ENCODE data around the gene IL22RA2. TPM values are rescaled to one million over a fixed set of nuclear protein-coding genes. Genes with fewer than 3 reads are reported as not detected.
A peak's percentile ranks its signal among the peaks of the same experiment; 100 is the strongest.

The IL22RA2 gene
- polyA plus RNA-seq, 1 donor (not counting 4 experiments of a cell fraction or from before 2014, with no cell fraction given): 0.03 TPM

DNA sequence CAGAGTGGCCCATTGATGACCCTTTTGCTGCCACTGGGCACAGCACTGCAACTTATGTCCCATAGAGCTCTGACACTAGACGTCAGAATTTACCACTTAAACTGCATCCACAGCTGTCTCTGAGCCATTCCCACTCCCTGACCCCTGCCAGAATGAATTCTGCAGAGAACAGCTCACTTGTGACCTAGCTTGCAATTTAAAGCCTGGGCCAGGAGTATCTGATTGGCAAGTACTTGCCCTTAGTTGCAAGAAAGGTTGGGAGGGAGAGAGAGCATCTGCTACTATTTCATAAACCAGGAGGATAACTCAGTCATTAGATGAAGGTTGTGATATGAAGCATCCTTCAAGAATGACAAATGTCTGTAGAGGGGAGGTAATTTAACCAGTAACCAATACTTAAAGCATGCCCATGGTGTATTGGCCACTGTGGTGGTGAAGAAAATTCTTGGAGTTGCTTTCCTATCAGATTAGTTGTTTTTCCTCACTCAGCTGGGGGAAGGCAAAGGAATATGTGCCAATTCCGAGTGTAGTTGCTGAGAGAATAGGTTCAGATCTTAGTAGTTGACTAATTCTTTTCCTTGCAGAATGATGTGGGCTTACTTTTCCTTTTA lies 46.5 kb downstream of the IL22RA2 start:
- Histone ChIP-seq H3K4me1 (ENCODE audit: control insufficient read depth, extremely low read depth, insufficient read depth, low read length) (no peaks in the 10 kb centered on the region), H3K36me3 (ENCODE audit: control insufficient read depth in 2 of 2, extremely low read depth in 1 of 2, insufficient read depth in 2 of 2, low read length in 2 of 2) (no peaks in the 10 kb centered on the region), H3K79me2 (ENCODE audit: control insufficient read depth, insufficient read depth, low read length) (no peaks in the 10 kb centered on the region), H4K20me1 (ENCODE audit: control insufficient read depth, extremely low read depth, insufficient read depth, low read length) (no peaks in the 10 kb centered on the region), H2AFZ (ENCODE audit: control insufficient read depth, low read length) (no peak overlapping the region), H3K4me3 (ENCODE audit: control insufficient read depth in 2 of 3, extremely low read depth in 1 of 3, insufficient read depth in 2 of 3, low read depth in 1 of 3, low read length in 3 of 3) (no peak overlapping the region), H3K27ac (ENCODE audit: control insufficient read depth, insufficient read depth, low read length) (no peak overlapping the region), H3K4me2 (ENCODE audit: control insufficient read depth, extremely low read depth, insufficient read depth, low read depth, low read length) (no peak overlapping the region), H3K27me3 (ENCODE audit: control insufficient read depth, extremely low read depth, insufficient read depth, low read length) (peaks cover 4% of the 10 kb centered on the region), H3K9me3 (ENCODE audit: control insufficient read depth, low read depth, low read length) (no peaks in the 10 kb centered on the region), H3K9ac (ENCODE audit: control insufficient read depth, extremely low read depth, insufficient read depth, low read length) (no peak overlapping the region), H3K9me1 (ENCODE audit: control insufficient read depth, extremely low read depth, insufficient read depth, low read length) (no peaks in the 10 kb centered on the region)
- TF ChIP-seq CTCF (optimal IDR thresholded peaks at IDR 0.05 in 1 of 3, IDR thresholded peaks at IDR 0.05 in 1 of 3, conservative IDR thresholded peaks at IDR 0.05 in 1 of 3; ENCODE audit: extremely low read depth in 1 of 3, insufficient read depth in 2 of 3, low read length in 3 of 3) (no peak), EZH2 (IDR thresholded peaks at IDR 0.05; ENCODE audit: low read length) (no peak)
- DNase-seq (ENCODE audit: low read depth, low spot score) (no peak), FAIRE-seq (peak; percentile 17)
- dilution Hi-C loops (cut with MboI; ENCODE audit: extremely low pct_ligation_motif_present, low sequenced_read_pairs): no loop called here

DNA sequence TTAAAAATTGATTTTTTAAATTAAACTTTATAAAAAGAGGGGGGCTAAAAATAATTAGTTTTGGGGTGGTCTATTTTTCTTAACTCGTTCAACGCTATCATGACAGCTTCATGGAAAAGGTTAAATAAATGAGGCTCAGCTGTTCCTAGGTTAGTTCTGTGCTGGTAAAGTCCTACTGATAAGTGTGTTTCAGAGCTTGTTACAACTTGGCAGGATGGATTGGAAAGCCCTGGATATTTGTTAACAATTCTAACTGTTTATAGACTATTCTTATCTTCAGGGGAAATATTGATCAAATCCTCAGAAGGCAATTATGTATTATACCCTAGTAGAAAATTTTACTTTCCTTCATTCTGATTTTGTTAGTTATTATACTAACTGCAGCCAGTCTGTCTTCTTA lies 50.4 kb downstream of the IL22RA2 start:
- no peaks in the 10 kb centered on the region for H3K36me3 ChIP-seq (ENCODE audit: control insufficient read depth in 2 of 2, extremely low read depth in 1 of 2, insufficient read depth in 2 of 2, low read length in 2 of 2)
- TF ChIP-seq CTCF (optimal IDR thresholded peaks at IDR 0.05 in 1 of 3, IDR thresholded peaks at IDR 0.05 in 1 of 3, conservative IDR thresholded peaks at IDR 0.05 in 1 of 3; ENCODE audit: extremely low read depth in 1 of 3, insufficient read depth in 2 of 3, low read length in 3 of 3) (no peak), EZH2 (IDR thresholded peaks at IDR 0.05; ENCODE audit: low read length) (no peak)
- H4K20me1 ChIP-seq (ENCODE audit: control insufficient read depth, extremely low read depth, insufficient read depth, low read length): no peaks in the 10 kb centered on the region
- no peaks in the 10 kb centered on the region for H3K27me3 ChIP-seq (ENCODE audit: control insufficient read depth, extremely low read depth, insufficient read depth, low read length)
- no peak overlapping the region for H3K4me3 ChIP-seq (ENCODE audit: control insufficient read depth in 2 of 3, extremely low read depth in 1 of 3, insufficient read depth in 2 of 3, low read depth in 1 of 3, low read length in 3 of 3)
- no peaks in the 10 kb centered on the region for H3K9me1 ChIP-seq (ENCODE audit: control insufficient read depth, extremely low read depth, insufficient read depth, low read length)
- peaks cover 3% of the 10 kb centered on the region for H3K9me3 ChIP-seq (ENCODE audit: control insufficient read depth, low read depth, low read length)
- DNase-seq (ENCODE audit: low read depth, low spot score) (no peak), FAIRE-seq (no peak)
- dilution Hi-C loops (cut with MboI; ENCODE audit: extremely low pct_ligation_motif_present, low sequenced_read_pairs): no loop called here
- no peak overlapping the region for H3K4me2 ChIP-seq (ENCODE audit: control insufficient read depth, extremely low read depth, insufficient read depth, low read depth, low read length)
- no peaks in the 10 kb centered on the region for H3K4me1 ChIP-seq (ENCODE audit: control insufficient read depth, extremely low read depth, insufficient read depth, low read length)
- H2AFZ ChIP-seq (ENCODE audit: control insufficient read depth, low read length): no peak overlapping the region
- no peak overlapping the region for H3K27ac ChIP-seq (ENCODE audit: control insufficient read depth, insufficient read depth, low read length)
- H3K79me2 ChIP-seq (ENCODE audit: control insufficient read depth, insufficient read depth, low read length): no peaks in the 10 kb centered on the region
- H3K9ac ChIP-seq (ENCODE audit: control insufficient read depth, extremely low read depth, insufficient read depth, low read length): no peak overlapping the region
